Spinal cord (tissue), 10 donors: ENCODE results near the gene C4BPB. TPM values are rescaled to one million over a fixed set of nuclear protein-coding genes. Genes with fewer than 3 reads are reported as not detected.

Experiments
- DNase-seq, 6 donors: peaks; one replicate each; pipeline versions ENCODE4 v3.0.0 to v3.0.0-alpha.2; 2013 to 2015; ENCODE audit warnings: low spot score in 6 of 6, low read depth in 4 of 6
- H3K27ac ChIP-seq: one replicate; pipeline ENCODE4 v1.5.1; 2013; ENCODE audit warnings: low read depth, low read length, control low read depth
- H3K27me3 ChIP-seq: one replicate; pipeline ENCODE4 v1.6.1; 2013; ENCODE audit warnings: low read length; ENCODE audit not compliant: control insufficient read depth, insufficient read depth
- H3K36me3 ChIP-seq: one replicate; pipeline ENCODE4 v1.6.1; 2013; ENCODE audit warnings: low read length; ENCODE audit not compliant: control insufficient read depth, insufficient read depth
- H3K4me1 ChIP-seq: one replicate; pipeline ENCODE4 v1.6.1; 2013; ENCODE audit warnings: low read length; ENCODE audit not compliant: control insufficient read depth, insufficient read depth
- H3K4me3 ChIP-seq: one replicate; pipeline ENCODE4 v1.5.1; 2013; ENCODE audit warnings: low read depth, low read length, control low read depth
- H3K9me3 ChIP-seq: one replicate; pipeline ENCODE4 v1.6.1; 2013; ENCODE audit warnings: low read length; ENCODE audit not compliant: control insufficient read depth, insufficient read depth
- WGBS: methylation state at CpG from one replicate; pipeline ENCODE4 v1.1.5; 2013; ENCODE audit warnings: missing lambda C conversion rate; ENCODE audit not compliant: insufficient coverage; 5-methylcytosine and 5-hydroxymethylcytosine counted together
- polyA plus RNA-seq, 2 donors: library from polyadenylated mRNA; unstranded; fragments of 120-200 nt; gene quantifications; one replicate each; pipeline ENCODE4 v1.2.1, GENCODE V29; 2013; ENCODE audit not compliant: insufficient read length in 2 of 2
- total RNA-seq, 2 donors: library from RNA; depleted of rRNA in 1 of 2; stranded (reverse); fragments of 120-200 nt in 1 of 2; fragments of >200 nt in 1 of 2; gene quantifications; one replicate each; pipeline versions ENCODE4 v1.2.3 to v1.2.4, GENCODE V29; 2013 to 2014
- donor health status: healthy.

The C4BPB gene
- total and polyA plus RNA-seq, 4 donors, result 0.13 to 0.32 (median 0.20) TPM; not detected in 1

GRCh38 chr1:207058878-207059867 lies 29.5 kb upstream of the C4BPB start:
- WGBS, result 53% methylated on average over 6 of the region's 6 CpGs

GRCh38 chr1:207059881-207060280 lies 28.8 kb upstream of the C4BPB start:
- H3K27ac ChIP-seq, result no peak overlapping the region
- 79% methylated on average over 3 of the region's 4 CpGs for WGBS
- H3K9me3 ChIP-seq, result no peaks in the 10 kb centered on the region
- no peaks in the 10 kb centered on the region for H3K27me3 ChIP-seq
- peaks cover 10% of the 10 kb centered on the region for H3K36me3 ChIP-seq
- H3K4me1 ChIP-seq, result no peaks in the 10 kb centered on the region
- DNase-seq, result no peak
- no peak overlapping the region for H3K4me3 ChIP-seq

More at GRCh38 chr1:207058878-207059867, 29.5 kb upstream of the C4BPB start:
- peak in 1 of 6 donors; percentile 37 for DNase-seq
- Histone ChIP-seq H3K4me3 (no peak overlapping the region), H3K4me1 (no peaks in the 10 kb centered on the region), H3K27ac (no peak overlapping the region), H3K36me3 (peaks cover 10% of the 10 kb centered on the region), H3K9me3 (no peaks in the 10 kb centered on the region), H3K27me3 (no peaks in the 10 kb centered on the region)

GRCh38 chr1:207060596-207060995 lies 28.1 kb upstream of the C4BPB start:
- H3K9me3 ChIP-seq, result no peaks in the 10 kb centered on the region
- H3K27me3 ChIP-seq, result no peaks in the 10 kb centered on the region
- no peak overlapping the region for H3K4me3 ChIP-seq
- WGBS, result no CpG with 5 or more reads among the region's 3 CpGs
- peaks cover 14% of the 10 kb centered on the region for H3K36me3 ChIP-seq
- no peaks in the 10 kb centered on the region for H3K4me1 ChIP-seq
- no peak overlapping the region for H3K27ac ChIP-seq
- no peak for DNase-seq

GRCh38 chr1:207062058-207062457 lies 26.6 kb upstream of the C4BPB start:
- DNase-seq, result no peak
- Histone ChIP-seq H3K9me3 (no peaks in the 10 kb centered on the region), H3K27ac (no peak overlapping the region), H3K4me1 (no peaks in the 10 kb centered on the region), H3K4me3 (no peak overlapping the region), H3K27me3 (no peaks in the 10 kb centered on the region), H3K36me3 (peaks cover 14% of the 10 kb centered on the region)
- no CpG with 5 or more reads among the region's 1 CpG for WGBS

- no peaks in the 10 kb centered on the region for H3K27me3 ChIP-seq
- H3K4me3 ChIP-seq, result no peak overlapping the region
- H3K9me3 ChIP-seq, result no peaks in the 10 kb centered on the region
- WGBS, result 90% methylated on average over 5 of the region's 5 CpGs
- H3K27ac ChIP-seq, result no peak overlapping the region
- no peaks in the 10 kb centered on the region for H3K4me1 ChIP-seq
- no peak for DNase-seq
- peaks cover 17% of the 10 kb centered on the region for H3K36me3 ChIP-seq
Observed at GRCh38 chr1:207063014-207063413, 25.6 kb upstream of the C4BPB start.

GRCh38 chr1:207064561-207064960 lies 24.1 kb upstream of the C4BPB start:
- Histone ChIP-seq H3K36me3 (peaks cover 22% of the 10 kb centered on the region), H3K27ac (no peak overlapping the region)
- peak in 1 of 6 donors; percentile 23 for DNase-seq

GRCh38 chr1:207067185-207067584 lies 21.5 kb upstream of the C4BPB start:
- no peak overlapping the region for H3K27ac ChIP-seq
- H3K4me3 ChIP-seq, result no peak overlapping the region
- H3K9me3 ChIP-seq, result no peaks in the 10 kb centered on the region
- no peaks in the 10 kb centered on the region for H3K4me1 ChIP-seq
- H3K36me3 ChIP-seq, result peaks cover 33% of the 10 kb centered on the region
- H3K27me3 ChIP-seq, result no peaks in the 10 kb centered on the region
- no peak for DNase-seq
- WGBS, result 86% methylated on average over 2 of the region's 3 CpGs

More at GRCh38 chr1:207064561-207064960, 24.1 kb upstream of the C4BPB start:
- Histone ChIP-seq H3K9me3 (no peaks in the 10 kb centered on the region), H3K4me1 (no peaks in the 10 kb centered on the region), H3K4me3 (no peak overlapping the region), H3K27me3 (no peaks in the 10 kb centered on the region)
- WGBS, result 78% methylated on average over 8 of the region's 8 CpGs

- H3K27ac ChIP-seq, result no peak overlapping the region
- peaks cover 34% of the 10 kb centered on the region for H3K36me3 ChIP-seq
- no peaks in the 10 kb centered on the region for H3K9me3 ChIP-seq
- no peaks in the 10 kb centered on the region for H3K4me1 ChIP-seq
- H3K27me3 ChIP-seq, result no peaks in the 10 kb centered on the region
- no CpG with 5 or more reads among the region's 5 CpGs for WGBS
- H3K4me3 ChIP-seq, result no peak overlapping the region
- no peak for DNase-seq
Observed at GRCh38 chr1:207067665-207068064, 21.0 kb upstream of the C4BPB start.

- Histone ChIP-seq H3K9me3 (no peaks in the 10 kb centered on the region), H3K4me3 (no peak overlapping the region), H3K27me3 (no peaks in the 10 kb centered on the region), H3K36me3 (peaks cover 27% of the 10 kb centered on the region), H3K27ac (no peak overlapping the region), H3K4me1 (no peaks in the 10 kb centered on the region)
- WGBS, result 90% methylated on average over 2 of the region's 3 CpGs
- DNase-seq, result no peak
Observed at GRCh38 chr1:207069061-207069460, 19.6 kb upstream of the C4BPB start.
